ENCODE results near the gene CYP51A1.

Gene CYP51A1

GRCh38 chr7:92072708-92073107, 61.6 kb downstream of the CYP51A1 start:
- no peak for TF ChIP-seq CTCF (IDR thresholded peaks at IDR 0.05; ENCODE audit: borderline replicate concordance, control extremely low read depth, extremely low read depth, insufficient read depth, missing control alignments)
- in situ Hi-C loops (cut with MboI; ENCODE audit: low sequenced_read_pairs, unreplicated experiment) = no loop called here
- DNase-seq (ENCODE audit: low spot score) = no peak

- in situ Hi-C loops (cut with MboI; ENCODE audit: low sequenced_read_pairs, unreplicated experiment) = no loop called here
- no peak for DNase-seq (ENCODE audit: low spot score)
These were observed 62.2 kb downstream of the CYP51A1 start for GRCh38 chr7:92072121-92072520.

GRCh38 chr7:92071032-92071431, 63.2 kb downstream of the CYP51A1 start:
- no peak for DNase-seq (ENCODE audit: low spot score)
- no peak for TF ChIP-seq CTCF (IDR thresholded peaks at IDR 0.05; ENCODE audit: borderline replicate concordance, control extremely low read depth, extremely low read depth, insufficient read depth, missing control alignments)
- in situ Hi-C loops (cut with MboI; ENCODE audit: low sequenced_read_pairs, unreplicated experiment) = no loop called here

More at GRCh38 chr7:92072121-92072520, 62.2 kb downstream of the CYP51A1 start:
- no peak for TF ChIP-seq CTCF (IDR thresholded peaks at IDR 0.05; ENCODE audit: borderline replicate concordance, control extremely low read depth, extremely low read depth, insufficient read depth, missing control alignments)

GRCh38 chr7:92064438-92065029, 69.7 kb downstream of the CYP51A1 start:
- in situ Hi-C loops (cut with MboI; ENCODE audit: low sequenced_read_pairs, unreplicated experiment) = no loop called here
- no peak for TF ChIP-seq CTCF (IDR thresholded peaks at IDR 0.05; ENCODE audit: borderline replicate concordance, control extremely low read depth, extremely low read depth, insufficient read depth, missing control alignments)
- DNase-seq (ENCODE audit: low spot score) = no peak

All from GM13976 (cell line).